ENCODE measurements around the gene OSBPL1A.

GRCh38 chr18:24187049-24187448 lies 210.6 kb downstream of the OSBPL1A start:
- TF ChIP-seq POLR2A (IDR thresholded peaks at IDR 0.05), result no peak
- TF ChIP-seq CTCF (IDR thresholded peaks at IDR 0.05), result no peak
- no peak for TF ChIP-seq EP300 (IDR thresholded peaks at IDR 0.05)
